WTC11 (cell line): Measurements from ENCODE around the gene CITED1. TPM values are rescaled to one million over a fixed set of nuclear protein-coding genes. Genes with fewer than 3 reads are reported as not detected.

Source experiments
- ATAC-seq: fragments of 200-7000 bp; cut with Tn5 transposase; 2 replicates; pipeline ENCODE4 v1.10.0; 2021; ENCODE audit warnings: mild to moderate bottlenecking, moderate library complexity
- CTCF ChIA-PET: fragments of 300-600 bp; sonication (Branson Sonifier 250); formaldehyde crosslinking; loops from one replicate; lab custom pipeline; 2021; ENCODE audit warnings: antibody characterized with exemption; lab: Charles Lee
- POLR2A ChIA-PET: fragments of 350-600 bp; sonication (Branson Sonifier 250); formaldehyde crosslinking; loops from one replicate; lab custom pipeline; 2021; ENCODE audit warnings: antibody characterized with exemption; lab: Charles Lee
- DNase-seq: peaks from one replicate; pipeline ENCODE4 v3.0.0; 2021; ENCODE audit warnings: low spot score
- H3K27ac Mint-ChIP-seq: 2 replicates; pipeline ENCODE4 v1.8.0; 2021; ENCODE audit warnings: mixed read lengths
- H3K27me3 Mint-ChIP-seq: 2 replicates; pipeline ENCODE4 v1.8.0; 2021; ENCODE audit warnings: low read depth, mild to moderate bottlenecking, moderate library complexity, mixed read lengths
- H3K36me3 Mint-ChIP-seq: 2 replicates; pipeline ENCODE4 v1.8.0; 2021; ENCODE audit warnings: mixed read lengths
- H3K4me1 Mint-ChIP-seq: 2 replicates; pipeline ENCODE4 v1.8.0; 2022; ENCODE audit warnings: mixed read lengths
- H3K4me3 Mint-ChIP-seq: 2 replicates; pipeline ENCODE4 v1.8.0; 2021; ENCODE audit warnings: mild to moderate bottlenecking, moderate library complexity, mixed read lengths
- H3K9me3 Mint-ChIP-seq: 2 replicates; pipeline ENCODE4 v1.8.0; 2021; ENCODE audit warnings: mixed read lengths
- CBFB ChIP-seq: sonication (generic); formaldehyde crosslinking; IDR thresholded peaks from 2 replicates; pipeline ENCODE4 v1.8.1; 2022; ENCODE audit warnings: mild to moderate bottlenecking, low read depth, missing genetic modification reagents
- CREM ChIP-seq: sonication (generic); formaldehyde crosslinking; IDR thresholded peaks from 2 replicates; pipeline ENCODE4 v1.8.1; 2022; ENCODE audit warnings: mild to moderate bottlenecking, missing genetic modification reagents, moderate library complexity
- ETV6 ChIP-seq: sonication (generic); formaldehyde crosslinking; IDR thresholded peaks from 2 replicates; pipeline ENCODE4 v1.8.1; 2022; ENCODE audit warnings: mild to moderate bottlenecking, missing genetic modification reagents
- FOXJ3 ChIP-seq: sonication (generic); formaldehyde crosslinking; IDR thresholded peaks from 2 replicates; pipeline ENCODE4 v1.9.0; 2021; ENCODE audit warnings: missing genetic modification reagents, mild to moderate bottlenecking, borderline replicate concordance
- IRF2 ChIP-seq: sonication (generic); formaldehyde crosslinking; IDR thresholded peaks from 2 replicates; pipeline ENCODE4 v1.8.0; 2022; ENCODE audit warnings: low read depth, missing genetic modification reagents, borderline replicate concordance
- MXD4 ChIP-seq: fragments of 250-450 bp; sonication (Bioruptor Pico); IDR thresholded peaks from 2 replicates; pipeline ENCODE4 v1.8.0; 2021; ENCODE audit warnings: mild to moderate bottlenecking, moderate library complexity, borderline replicate concordance
- MYBL2 ChIP-seq: sonication (generic); formaldehyde crosslinking; IDR thresholded peaks from 2 replicates; pipeline ENCODE4 v1.8.1; 2023; ENCODE audit warnings: mild to moderate bottlenecking, moderate library complexity, missing genetic modification reagents
- SMAD3 ChIP-seq: sonication (generic); formaldehyde crosslinking; IDR thresholded peaks from 2 replicates; pipeline ENCODE4 v1.8.0; 2022; ENCODE audit warnings: missing genetic modification reagents, mild to moderate bottlenecking, borderline replicate concordance
- TEAD4 ChIP-seq: sonication (generic); formaldehyde crosslinking; IDR thresholded peaks from 2 replicates; pipeline ENCODE4 v1.8.0; 2022; ENCODE audit warnings: mild to moderate bottlenecking, missing genetic modification reagents
- ZNF219 ChIP-seq: sonication (generic); formaldehyde crosslinking; IDR thresholded peaks from 2 replicates; pipeline ENCODE4 v1.8.0; 2023; ENCODE audit warnings: missing genetic modification reagents, mild to moderate bottlenecking, borderline replicate concordance
- ZNF232 ChIP-seq: sonication (generic); formaldehyde crosslinking; IDR thresholded peaks from 2 replicates; pipeline ENCODE4 v1.8.0; 2022; ENCODE audit warnings: mild to moderate bottlenecking, missing genetic modification reagents
- ZNF317 ChIP-seq: sonication (generic); formaldehyde crosslinking; IDR thresholded peaks from 2 replicates; pipeline ENCODE4 v1.8.1; 2023; ENCODE audit warnings: low read depth, mild to moderate bottlenecking, moderate library complexity, missing genetic modification reagents, borderline replicate concordance
- ZNF396 ChIP-seq: fragments of 250-450 bp; sonication (Bioruptor Pico); IDR thresholded peaks from 2 replicates; pipeline ENCODE4 v1.8.0; 2021; ENCODE audit warnings: mild to moderate bottlenecking, moderate library complexity, borderline replicate concordance
- ZNF416 ChIP-seq: fragments of 250-450 bp; sonication (Bioruptor Pico); IDR thresholded peaks from 2 replicates; pipeline ENCODE4 v1.9.0; 2021; ENCODE audit warnings: mild to moderate bottlenecking, inconsistent platforms
- ZNF671 ChIP-seq: fragments of 250-450 bp; sonication (Bioruptor Pico); IDR thresholded peaks from 2 replicates; pipeline ENCODE4 v1.8.0; 2021; ENCODE audit warnings: mild to moderate bottlenecking
- total RNA-seq: library from RNA; stranded (reverse); gene quantifications from 3 replicates; pipeline ENCODE4 v1.2.3, GENCODE V29; 2021
- TF ChIP-seq, protein P1 (sequence below): sonication (generic); formaldehyde crosslinking; IDR thresholded peaks from 2 replicates; pipeline ENCODE4 v1.8.0; 2023; ENCODE audit warnings: mild to moderate bottlenecking, missing genetic modification reagents
- TF ChIP-seq, protein P2 (sequence below): fragments of 250-450 bp; sonication (Bioruptor Pico); conservative IDR thresholded peaks from 2 replicates; pipeline ENCODE4 v1.9.0; 2021; ENCODE audit warnings: mild to moderate bottlenecking
- TF ChIP-seq, protein P3 (sequence below): fragments of 250-450 bp; sonication (Bioruptor Pico); IDR thresholded peaks from 2 replicates; pipeline ENCODE4 v1.9.0; 2021; ENCODE audit warnings: mild to moderate bottlenecking
- TF ChIP-seq, protein P4 (sequence below): sonication (generic); formaldehyde crosslinking; IDR thresholded peaks from 2 replicates; pipeline ENCODE4 v1.8.0; 2022; ENCODE audit warnings: missing genetic modification reagents
- TF ChIP-seq, protein P5 (sequence below): fragments of 250-450 bp; sonication (Bioruptor Pico); IDR thresholded peaks from 2 replicates; pipeline ENCODE4 v2.1.2; 2022; ENCODE audit warnings: mild to moderate bottlenecking, moderate library complexity
- TF ChIP-seq, protein P6 (sequence below): sonication (generic); formaldehyde crosslinking; IDR thresholded peaks from 2 replicates; pipeline ENCODE4 v1.8.1; 2023; ENCODE audit warnings: mild to moderate bottlenecking, missing genetic modification reagents, moderate library complexity

The CITED1 gene
- total RNA-seq, 1 experiment from 2014 or later: 2.2 TPM

DNA sequence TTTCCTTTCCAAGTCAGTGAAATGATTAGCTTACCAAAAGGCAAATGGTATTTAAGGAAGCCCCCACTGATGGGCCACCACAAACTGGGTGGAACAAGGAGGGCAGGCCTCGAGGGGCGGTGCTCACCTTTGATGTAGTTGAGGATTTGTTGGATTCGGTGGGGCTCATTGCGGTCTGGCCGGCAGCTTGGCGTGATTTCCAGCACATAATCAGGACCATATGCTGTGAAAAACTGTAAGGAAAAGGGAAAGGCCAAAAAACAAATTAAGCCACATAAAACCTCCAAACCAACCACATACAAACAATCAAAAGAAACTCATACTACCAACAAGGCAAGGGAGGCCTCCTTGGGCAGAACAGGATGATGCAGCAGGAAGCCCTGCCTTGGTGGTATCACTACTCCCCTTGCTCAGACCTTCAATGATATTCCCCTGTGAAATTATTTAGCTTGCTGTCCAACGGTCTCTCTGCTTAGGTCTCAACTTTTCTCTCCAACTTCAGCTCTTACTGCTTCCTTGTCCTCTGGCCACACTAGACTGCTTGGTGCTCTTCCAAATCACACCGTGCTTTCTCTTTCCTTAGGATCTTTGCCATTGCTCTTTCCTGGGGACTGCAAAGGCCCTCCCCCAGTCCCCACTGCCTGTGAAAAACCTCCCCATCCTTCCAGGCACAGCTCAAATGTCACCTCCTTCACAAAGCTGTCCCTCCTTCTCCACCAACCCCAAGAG is 46.1 kb upstream of the CITED1 start (continued):
- no peak for TF ChIP-seq SMAD3 (CRISPR knock-in tag)
- TF ChIP-seq FOXJ3 (CRISPR knock-in tag): no peak
- TF ChIP-seq ZNF396 (CRISPR knock-in tag): no peak
- TF ChIP-seq, protein P1, sequence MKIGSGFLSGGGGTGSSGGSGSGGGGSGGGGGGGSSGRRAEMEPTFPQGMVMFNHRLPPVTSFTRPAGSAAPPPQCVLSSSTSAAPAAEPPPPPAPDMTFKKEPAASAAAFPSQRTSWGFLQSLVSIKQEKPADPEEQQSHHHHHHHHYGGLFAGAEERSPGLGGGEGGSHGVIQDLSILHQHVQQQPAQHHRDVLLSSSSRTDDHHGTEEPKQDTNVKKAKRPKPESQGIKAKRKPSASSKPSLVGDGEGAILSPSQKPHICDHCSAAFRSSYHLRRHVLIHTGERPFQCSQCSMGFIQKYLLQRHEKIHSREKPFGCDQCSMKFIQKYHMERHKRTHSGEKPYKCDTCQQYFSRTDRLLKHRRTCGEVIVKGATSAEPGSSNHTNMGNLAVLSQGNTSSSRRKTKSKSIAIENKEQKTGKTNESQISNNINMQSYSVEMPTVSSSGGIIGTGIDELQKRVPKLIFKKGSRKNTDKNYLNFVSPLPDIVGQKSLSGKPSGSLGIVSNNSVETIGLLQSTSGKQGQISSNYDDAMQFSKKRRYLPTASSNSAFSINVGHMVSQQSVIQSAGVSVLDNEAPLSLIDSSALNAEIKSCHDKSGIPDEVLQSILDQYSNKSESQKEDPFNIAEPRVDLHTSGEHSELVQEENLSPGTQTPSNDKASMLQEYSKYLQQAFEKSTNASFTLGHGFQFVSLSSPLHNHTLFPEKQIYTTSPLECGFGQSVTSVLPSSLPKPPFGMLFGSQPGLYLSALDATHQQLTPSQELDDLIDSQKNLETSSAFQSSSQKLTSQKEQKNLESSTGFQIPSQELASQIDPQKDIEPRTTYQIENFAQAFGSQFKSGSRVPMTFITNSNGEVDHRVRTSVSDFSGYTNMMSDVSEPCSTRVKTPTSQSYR (CRISPR knock-in tag): no peak
- no peak for TF ChIP-seq ZNF219 (CRISPR knock-in tag)

DNA sequence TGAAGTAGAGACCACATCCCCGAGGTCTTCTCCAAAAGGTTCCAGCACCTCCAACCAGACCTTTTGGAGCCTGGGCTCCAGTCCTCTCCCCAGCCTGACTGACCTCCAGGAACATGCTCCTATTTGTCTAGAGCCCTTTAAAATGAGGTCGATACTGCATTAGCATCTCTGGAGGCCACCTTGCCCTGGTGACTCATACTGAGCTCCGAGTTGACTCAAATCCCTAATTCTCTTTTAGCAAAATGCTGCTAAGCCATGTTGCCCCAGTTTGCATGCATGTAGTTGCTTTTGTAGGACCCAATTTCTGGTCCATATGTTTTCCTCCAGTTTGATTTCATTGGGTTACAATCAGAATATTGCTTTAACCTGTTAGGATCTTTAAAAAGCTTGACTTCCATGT is 43.5 kb upstream of the CITED1 start:
- DNase-seq: no peak
- CTCF ChIA-PET: no interaction called here
- ATAC-seq: no peak
- Mint-ChIP-seq H3K27me3 (no peaks in the 10 kb centered on the region), H3K36me3 (peaks cover 7% of the 10 kb centered on the region), H3K27ac (no peak overlapping the region), H3K4me3 (no peak overlapping the region), H3K9me3 (no peaks in the 10 kb centered on the region), H3K4me1 (peaks cover 47% of the 10 kb centered on the region)
- POLR2A ChIA-PET: no interaction called here
- TF ChIP-seq ZNF232 (CRISPR knock-in tag) (no peak), SMAD3 (CRISPR knock-in tag) (no peak), MYBL2 (CRISPR knock-in tag) (no peak), ZNF671 (CRISPR knock-in tag) (no peak), ETV6 (CRISPR knock-in tag) (no peak), TEAD4 (no peak), FOXJ3 (CRISPR knock-in tag) (no peak), CREM (CRISPR knock-in tag) (no peak), IRF2 (CRISPR knock-in tag) (no peak), ZNF317 (CRISPR knock-in tag) (no peak), CBFB (CRISPR knock-in tag) (no peak), MXD4 (CRISPR knock-in tag) (no peak), ZNF416 (CRISPR knock-in tag) (no peak)
- TF ChIP-seq, protein P2, sequence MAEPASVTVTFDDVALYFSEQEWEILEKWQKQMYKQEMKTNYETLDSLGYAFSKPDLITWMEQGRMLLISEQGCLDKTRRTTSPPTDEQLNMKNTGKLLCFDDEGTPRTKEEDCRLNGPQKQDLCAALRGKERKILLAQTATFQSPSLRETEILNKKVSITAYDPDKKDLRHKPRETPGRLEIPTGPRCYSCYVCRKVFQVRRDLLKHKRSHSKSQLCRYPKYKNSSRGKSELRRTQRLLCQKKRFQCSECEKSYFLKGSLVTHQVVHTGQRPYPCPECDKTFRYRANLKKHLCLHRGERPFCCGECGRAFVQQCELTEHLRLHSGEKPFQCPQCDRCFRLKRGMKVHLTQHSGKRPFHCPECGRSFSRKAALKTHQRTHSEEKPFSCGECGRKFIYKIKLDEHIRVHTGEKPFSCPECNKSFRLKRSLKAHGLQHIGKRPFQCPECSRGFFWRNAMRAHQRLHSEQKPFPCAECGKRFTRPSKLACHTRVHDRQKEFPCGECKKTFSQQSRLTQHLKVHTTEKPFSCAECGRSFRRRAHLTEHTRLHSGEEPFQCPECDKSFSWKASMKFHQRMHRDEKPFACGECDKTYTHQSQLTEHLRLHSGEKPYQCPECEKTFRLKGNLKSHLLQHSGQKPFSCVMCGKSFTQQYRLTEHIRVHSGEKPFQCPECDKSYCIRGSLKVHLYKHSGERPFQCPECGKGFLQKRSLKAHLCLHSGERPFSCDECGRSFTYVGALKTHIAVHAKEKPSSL (CRISPR knock-in tag): no peak
- TF ChIP-seq, protein P3, sequence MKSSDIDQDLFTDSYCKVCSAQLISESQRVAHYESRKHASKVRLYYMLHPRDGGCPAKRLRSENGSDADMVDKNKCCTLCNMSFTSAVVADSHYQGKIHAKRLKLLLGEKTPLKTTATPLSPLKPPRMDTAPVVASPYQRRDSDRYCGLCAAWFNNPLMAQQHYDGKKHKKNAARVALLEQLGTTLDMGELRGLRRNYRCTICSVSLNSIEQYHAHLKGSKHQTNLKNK (CRISPR knock-in tag): no peak
- TF ChIP-seq, protein P4, sequence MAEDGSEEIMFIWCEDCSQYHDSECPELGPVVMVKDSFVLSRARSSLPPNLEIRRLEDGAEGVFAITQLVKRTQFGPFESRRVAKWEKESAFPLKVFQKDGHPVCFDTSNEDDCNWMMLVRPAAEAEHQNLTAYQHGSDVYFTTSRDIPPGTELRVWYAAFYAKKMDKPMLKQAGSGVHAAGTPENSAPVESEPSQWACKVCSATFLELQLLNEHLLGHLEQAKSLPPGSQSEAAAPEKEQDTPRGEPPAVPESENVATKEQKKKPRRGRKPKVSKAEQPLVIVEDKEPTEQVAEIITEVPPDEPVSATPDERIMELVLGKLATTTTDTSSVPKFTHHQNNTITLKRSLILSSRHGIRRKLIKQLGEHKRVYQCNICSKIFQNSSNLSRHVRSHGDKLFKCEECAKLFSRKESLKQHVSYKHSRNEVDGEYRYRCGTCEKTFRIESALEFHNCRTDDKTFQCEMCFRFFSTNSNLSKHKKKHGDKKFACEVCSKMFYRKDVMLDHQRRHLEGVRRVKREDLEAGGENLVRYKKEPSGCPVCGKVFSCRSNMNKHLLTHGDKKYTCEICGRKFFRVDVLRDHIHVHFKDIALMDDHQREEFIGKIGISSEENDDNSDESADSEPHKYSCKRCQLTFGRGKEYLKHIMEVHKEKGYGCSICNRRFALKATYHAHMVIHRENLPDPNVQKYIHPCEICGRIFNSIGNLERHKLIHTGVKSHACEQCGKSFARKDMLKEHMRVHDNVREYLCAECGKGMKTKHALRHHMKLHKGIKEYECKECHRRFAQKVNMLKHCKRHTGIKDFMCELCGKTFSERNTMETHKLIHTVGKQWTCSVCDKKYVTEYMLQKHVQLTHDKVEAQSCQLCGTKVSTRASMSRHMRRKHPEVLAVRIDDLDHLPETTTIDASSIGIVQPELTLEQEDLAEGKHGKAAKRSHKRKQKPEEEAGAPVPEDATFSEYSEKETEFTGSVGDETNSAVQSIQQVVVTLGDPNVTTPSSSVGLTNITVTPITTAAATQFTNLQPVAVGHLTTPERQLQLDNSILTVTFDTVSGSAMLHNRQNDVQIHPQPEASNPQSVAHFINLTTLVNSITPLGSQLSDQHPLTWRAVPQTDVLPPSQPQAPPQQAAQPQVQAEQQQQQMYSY (CRISPR knock-in tag): no peak
- TF ChIP-seq, protein P5, sequence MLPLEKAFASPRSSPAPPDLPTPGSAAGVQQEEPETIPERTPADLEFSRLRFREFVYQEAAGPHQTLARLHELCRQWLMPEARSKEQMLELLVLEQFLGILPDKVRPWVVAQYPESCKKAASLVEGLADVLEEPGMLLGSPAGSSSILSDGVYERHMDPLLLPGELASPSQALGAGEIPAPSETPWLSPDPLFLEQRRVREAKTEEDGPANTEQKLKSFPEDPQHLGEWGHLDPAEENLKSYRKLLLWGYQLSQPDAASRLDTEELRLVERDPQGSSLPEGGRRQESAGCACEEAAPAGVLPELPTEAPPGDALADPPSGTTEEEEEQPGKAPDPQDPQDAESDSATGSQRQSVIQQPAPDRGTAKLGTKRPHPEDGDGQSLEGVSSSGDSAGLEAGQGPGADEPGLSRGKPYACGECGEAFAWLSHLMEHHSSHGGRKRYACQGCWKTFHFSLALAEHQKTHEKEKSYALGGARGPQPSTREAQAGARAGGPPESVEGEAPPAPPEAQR (CRISPR knock-in tag): no peak
- TF ChIP-seq, protein P6, sequence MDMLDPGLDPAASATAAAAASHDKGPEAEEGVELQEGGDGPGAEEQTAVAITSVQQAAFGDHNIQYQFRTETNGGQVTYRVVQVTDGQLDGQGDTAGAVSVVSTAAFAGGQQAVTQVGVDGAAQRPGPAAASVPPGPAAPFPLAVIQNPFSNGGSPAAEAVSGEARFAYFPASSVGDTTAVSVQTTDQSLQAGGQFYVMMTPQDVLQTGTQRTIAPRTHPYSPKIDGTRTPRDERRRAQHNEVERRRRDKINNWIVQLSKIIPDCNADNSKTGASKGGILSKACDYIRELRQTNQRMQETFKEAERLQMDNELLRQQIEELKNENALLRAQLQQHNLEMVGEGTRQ: no peak
